ENCODE data around the gene PIGR.

DNA sequence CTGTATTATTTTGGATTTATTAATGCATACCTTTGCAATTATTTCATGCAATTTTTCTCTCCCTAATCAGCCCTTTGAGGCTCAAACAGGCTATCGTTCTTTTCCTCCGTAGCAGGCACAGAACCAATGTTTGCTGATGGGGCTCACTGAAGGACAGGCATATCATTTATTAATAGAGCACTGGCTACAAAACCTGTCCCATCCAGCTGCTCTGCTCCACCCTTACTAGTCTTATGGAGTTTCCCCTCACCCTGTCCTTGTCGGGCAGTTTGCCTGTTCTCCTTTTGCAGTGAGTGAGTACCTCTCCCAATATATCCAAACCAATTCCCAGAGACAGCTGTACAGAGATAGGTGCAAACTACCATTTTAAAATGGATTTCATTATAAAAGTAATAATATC lies 40.6 kb upstream of the PIGR start:
- TF ChIP-seq EP300 (IDR thresholded peaks at IDR 0.05; ENCODE audit: borderline replicate concordance in 1 of 2, low read depth in 1 of 2, low read length in 1 of 2) (no peak), SMC3 (IDR thresholded peaks at IDR 0.05; ENCODE audit: low read depth, low read length) (no peak), FOXM1 (IDR thresholded peaks at IDR 0.05; ENCODE audit: low read depth) (no peak), TCF12 (IDR thresholded peaks at IDR 0.05) (no peak), EZH2phosphoT487 (IDR thresholded peaks at IDR 0.05; ENCODE audit: borderline replicate concordance, low read depth) (no peak), ELF1 (IDR thresholded peaks at IDR 0.05) (no peak), USF2 (IDR thresholded peaks at IDR 0.05; ENCODE audit: borderline replicate concordance, low read depth, low read length) (no peak), YY1 (IDR thresholded peaks at IDR 0.05; ENCODE audit: low read depth) (no peak), RXRA (IDR thresholded peaks at IDR 0.05; ENCODE audit: borderline replicate concordance, low read depth) (no peak)
- TF ChIP-seq, protein P1, sequence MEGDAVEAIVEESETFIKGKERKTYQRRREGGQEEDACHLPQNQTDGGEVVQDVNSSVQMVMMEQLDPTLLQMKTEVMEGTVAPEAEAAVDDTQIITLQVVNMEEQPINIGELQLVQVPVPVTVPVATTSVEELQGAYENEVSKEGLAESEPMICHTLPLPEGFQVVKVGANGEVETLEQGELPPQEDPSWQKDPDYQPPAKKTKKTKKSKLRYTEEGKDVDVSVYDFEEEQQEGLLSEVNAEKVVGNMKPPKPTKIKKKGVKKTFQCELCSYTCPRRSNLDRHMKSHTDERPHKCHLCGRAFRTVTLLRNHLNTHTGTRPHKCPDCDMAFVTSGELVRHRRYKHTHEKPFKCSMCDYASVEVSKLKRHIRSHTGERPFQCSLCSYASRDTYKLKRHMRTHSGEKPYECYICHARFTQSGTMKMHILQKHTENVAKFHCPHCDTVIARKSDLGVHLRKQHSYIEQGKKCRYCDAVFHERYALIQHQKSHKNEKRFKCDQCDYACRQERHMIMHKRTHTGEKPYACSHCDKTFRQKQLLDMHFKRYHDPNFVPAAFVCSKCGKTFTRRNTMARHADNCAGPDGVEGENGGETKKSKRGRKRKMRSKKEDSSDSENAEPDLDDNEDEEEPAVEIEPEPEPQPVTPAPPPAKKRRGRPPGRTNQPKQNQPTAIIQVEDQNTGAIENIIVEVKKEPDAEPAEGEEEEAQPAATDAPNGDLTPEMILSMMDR (IDR thresholded peaks at IDR 0.05) = no peak
- TF ChIP-seq, protein P2, sequence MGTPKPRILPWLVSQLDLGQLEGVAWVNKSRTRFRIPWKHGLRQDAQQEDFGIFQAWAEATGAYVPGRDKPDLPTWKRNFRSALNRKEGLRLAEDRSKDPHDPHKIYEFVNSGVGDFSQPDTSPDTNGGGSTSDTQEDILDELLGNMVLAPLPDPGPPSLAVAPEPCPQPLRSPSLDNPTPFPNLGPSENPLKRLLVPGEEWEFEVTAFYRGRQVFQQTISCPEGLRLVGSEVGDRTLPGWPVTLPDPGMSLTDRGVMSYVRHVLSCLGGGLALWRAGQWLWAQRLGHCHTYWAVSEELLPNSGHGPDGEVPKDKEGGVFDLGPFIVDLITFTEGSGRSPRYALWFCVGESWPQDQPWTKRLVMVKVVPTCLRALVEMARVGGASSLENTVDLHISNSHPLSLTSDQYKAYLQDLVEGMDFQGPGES (IDR thresholded peaks at IDR 0.05; ENCODE audit: low read depth, low read length) = no peak

Measured in SK-N-SH (cell line).